ENCODE data around the gene CA4.

GRCh38 chr17:60135951-60136666 lies 13.7 kb upstream of the CA4 start:
- no peak for TF ChIP-seq TARDBP (IDR thresholded peaks at IDR 0.05)
- no peak for TF ChIP-seq FOXK2 (IDR thresholded peaks at IDR 0.05)
- TF ChIP-seq SP1 (IDR thresholded peaks at IDR 0.05), result no peak
- no peak for TF ChIP-seq BHLHE40 (IDR thresholded peaks at IDR 0.05; ENCODE audit: borderline replicate concordance)
